ENCODE data around the gene GRM3.
A peak's percentile ranks its signal among the peaks of the same experiment; 100 is the strongest.

GRM3 gene

GRCh38 chr7:86908948-86909347 lies 265.2 kb downstream of the GRM3 start:
- peak; percentile 29 for DNase-seq

- DNase-seq = no peak
These were observed 267.9 kb downstream of the GRM3 start for GRCh38 chr7:86911659-86912058.

GRCh38 chr7:86913709-86914108 lies 270.0 kb downstream of the GRM3 start:
- peak; percentile 96 for DNase-seq

Measured in fibroblast of upper back skin (primary cell).